Measurements from ENCODE around the gene SLC22A31.
"Not testable (repeated sequence)": the region's sequence is repeated elsewhere in the genome, so short reads cannot be mapped to it uniquely, and the experiment has no call there.

Gene SLC22A31

DNA sequence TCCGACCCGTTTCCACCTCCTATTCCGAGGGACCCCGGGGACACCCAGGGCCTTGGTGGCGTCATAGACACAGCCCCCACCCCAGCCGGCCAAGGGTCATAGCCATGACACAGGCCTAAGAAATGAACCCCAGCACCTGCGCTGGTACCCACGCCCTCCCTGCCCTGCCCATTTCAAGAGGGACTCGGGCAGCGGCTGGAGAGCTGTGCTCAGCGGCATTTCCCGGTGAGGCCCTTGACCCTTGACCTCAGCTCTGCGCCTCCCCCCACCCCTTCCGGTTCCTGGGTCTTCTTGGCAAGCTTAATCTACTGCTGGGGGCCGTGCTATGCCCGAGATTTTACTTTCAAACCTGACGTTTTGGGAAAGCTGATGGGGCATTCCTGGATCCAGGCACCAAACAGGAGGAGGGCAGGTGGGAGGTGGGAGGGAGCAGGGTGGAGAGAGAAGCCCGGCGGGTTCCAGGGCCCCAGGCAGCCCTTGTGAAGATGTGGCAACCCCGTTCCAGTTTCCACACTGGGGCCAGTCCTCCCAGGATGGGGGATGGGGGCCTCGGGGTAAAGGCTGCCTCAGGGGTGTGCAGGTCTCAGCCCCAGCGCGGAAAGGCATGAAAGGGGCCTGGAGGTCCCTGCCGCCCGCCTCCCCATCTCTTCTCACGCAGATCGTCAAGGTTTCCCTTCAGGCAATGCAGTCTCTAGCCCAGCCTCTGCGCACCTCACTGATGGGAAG lies at the start of gene SLC22A31:
TSS of gene SLC22A31 (minus strand) at position 414 of the 726 bp plus-strand sequence. CDS start at position 378, 36 bp downstream.
- DNase-seq, result peak; percentile 37

DNA sequence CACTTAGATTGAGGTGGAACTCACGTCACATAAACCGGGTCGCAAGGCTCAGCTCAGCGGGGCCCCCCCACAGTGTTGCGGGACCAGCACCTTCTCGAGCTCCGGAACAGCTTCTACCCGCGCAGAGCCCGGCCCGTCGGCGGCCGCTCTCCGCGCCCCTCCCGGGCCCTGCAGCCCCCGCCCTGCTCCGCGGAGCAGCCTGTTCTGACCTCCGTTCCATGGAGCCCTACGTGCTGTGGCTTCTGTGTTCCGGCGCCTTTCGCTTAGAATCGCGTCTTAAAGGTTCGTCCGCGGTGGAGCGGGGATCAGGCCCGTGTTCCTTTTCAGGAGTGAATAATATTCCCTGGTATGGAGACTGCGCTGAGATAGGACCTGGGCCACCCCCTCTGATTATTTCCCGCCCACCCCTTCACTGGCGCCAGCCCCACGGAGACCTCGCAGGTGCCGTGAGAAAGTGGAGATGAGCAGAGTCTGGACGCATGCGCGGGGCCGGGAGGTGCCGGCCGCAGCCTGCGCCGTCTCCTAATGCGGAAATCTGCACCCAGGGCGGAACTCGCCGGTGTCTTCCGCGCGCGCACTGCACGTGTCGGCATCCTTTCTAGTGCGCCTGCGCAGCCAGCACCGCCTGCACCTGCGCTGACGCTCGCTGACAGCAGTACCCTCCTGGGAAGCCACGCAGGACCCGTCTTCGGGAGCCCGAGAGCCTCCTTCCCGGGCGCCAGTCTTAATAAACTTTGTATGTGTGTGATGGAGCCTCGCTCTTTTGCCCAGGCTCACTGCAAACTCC lies 48.1 kb upstream of the SLC22A31 start:
- DNase-seq, result no peak

DNA sequence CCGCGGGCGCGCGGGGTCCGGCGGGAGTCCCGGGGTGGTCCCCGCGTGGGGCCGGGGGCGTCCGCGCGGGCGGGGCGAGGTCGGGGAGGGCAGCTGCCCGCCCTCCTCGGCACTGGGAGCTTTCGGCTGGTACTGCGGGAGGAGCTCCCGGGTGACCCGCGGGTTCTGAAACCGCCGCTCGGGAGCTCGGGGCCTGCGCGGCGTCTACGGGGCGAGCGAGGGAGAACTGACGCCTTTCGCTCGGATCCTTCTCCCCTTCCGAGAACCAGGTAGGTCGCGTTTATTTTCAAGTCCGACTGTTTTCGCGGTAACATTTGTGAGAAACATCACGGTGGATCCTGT lies 47.4 kb upstream of the SLC22A31 start:
- not testable (repeated sequence) for DNase-seq

DNA sequence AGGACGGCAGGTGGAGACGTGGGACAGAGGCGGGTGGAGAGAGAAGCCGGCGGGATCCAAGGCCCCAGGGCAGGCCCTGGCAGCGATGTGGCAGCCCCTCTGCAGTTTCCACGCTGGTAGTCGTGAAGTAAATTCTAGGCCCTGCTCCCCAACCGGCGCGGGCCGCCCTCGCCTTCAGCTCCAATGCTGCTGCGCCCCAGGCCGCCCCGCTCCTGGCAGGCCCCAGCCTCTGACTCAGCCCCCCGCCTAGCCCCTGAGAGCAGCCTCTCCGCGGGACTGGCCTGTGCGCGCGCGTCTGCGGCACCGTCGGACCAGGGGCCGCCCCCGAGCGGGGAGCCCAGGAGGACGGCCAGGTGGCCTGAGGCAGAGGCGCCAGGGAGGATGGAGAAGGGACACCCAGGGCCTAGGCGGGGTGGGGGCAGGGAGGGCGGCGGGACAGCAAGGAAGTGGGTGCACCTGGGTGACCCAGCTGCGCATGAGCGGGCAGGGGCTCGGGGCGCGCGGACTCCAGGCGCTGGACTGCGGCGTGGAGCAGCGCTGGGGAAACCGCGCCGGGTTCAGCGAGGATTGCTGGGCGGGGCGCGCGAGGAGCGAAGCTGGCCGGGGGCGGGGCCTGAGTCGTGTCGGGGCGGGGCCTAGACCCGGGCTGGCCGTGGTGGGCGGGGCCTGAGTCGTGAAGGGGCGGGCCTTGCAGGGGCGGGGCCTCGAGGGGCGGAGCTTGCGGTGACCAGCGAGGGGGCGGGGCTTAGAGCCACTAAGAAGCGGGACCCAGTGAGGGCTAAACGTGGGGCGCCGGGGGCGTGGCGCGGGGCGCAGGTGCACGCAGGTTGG lies 46.8 kb upstream of the SLC22A31 start:
- DNase-seq, result peak; percentile 95

DNA sequence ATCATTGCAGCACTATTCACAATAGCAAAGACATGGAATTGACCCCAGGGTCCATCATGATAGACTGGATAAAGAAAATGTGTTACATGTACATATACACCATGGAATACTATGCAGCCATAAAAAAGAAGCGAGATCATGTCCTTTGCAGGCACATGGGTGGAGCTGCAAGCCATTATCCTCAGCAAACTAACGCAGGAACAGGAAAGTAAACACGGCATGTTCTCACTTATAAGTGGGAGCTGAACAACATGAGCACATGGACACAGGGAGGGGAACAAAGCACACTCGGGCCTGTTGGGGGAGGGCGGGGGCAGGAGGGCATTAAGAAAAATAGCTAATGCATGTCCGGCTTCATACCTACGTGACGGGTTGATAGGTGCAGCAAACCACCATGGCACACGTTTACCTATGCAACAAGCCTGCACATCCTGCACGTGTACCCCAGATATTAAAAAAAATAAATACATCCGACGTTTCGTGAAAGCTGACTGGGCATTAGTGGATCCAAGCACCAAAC lies 46.1 kb upstream of the SLC22A31 start:
- no peak for DNase-seq

DNA sequence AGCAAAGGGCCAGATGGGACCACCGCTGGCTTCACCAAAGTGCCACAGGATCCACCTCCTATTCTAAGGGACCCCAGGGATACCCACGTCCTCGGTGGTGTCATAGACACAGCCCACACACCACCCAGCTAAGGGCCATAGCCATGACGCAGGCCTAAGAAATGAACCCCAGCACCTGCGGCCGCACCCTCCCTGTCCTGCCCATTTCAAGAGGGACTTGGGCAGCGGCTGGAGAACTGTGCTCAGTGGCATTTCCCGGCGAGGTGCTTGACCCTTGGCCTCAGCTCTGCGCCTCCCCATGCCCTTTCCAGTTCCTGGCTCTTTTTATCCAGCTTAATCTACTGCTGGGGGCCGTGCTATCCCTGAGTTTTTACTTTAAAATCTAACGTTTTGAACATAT lies 44.4 kb upstream of the SLC22A31 start:
- DNase-seq, result no peak

DNA sequence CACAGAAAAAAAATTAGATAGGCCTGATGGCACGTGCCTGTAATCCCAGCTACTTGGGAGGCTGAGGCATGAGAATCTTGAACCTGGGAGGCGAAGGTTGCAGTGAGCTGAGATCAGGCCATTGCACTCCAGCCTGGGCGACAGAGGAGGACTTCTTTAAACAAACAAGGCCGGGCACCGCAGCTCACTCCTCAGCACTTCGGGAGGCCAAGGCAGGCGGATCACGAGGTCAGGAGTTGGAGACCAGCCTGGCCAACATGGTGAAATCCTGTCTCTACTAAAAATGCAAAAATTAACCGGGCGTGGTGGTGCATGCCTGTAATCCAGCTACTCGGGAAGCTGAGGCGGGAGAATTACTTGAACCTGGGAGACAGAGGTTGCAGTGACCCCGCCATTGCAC lies 43.9 kb upstream of the SLC22A31 start:
- DNase-seq, result not testable (repeated sequence)

DNA sequence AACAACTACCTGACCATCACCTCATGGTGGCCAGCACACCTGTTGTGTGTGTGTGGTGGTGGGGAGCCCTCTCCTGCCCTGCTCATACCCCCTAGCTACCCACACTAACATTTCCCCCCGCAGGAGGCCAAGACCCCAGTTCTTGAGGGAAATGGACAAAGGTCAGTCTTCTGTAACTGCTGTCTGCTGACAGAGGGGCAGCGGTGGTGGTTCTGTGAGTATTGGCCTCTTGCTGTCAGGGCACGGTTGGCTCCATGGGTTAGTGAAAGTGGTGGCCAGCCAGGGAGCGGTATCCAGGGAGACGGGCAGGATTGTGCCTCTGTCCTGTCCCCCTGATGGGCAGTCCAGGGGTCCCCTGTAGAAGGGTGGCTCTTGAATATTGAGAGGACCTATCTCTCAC lies 43.3 kb upstream of the SLC22A31 start:
- no peak for DNase-seq

DNA sequence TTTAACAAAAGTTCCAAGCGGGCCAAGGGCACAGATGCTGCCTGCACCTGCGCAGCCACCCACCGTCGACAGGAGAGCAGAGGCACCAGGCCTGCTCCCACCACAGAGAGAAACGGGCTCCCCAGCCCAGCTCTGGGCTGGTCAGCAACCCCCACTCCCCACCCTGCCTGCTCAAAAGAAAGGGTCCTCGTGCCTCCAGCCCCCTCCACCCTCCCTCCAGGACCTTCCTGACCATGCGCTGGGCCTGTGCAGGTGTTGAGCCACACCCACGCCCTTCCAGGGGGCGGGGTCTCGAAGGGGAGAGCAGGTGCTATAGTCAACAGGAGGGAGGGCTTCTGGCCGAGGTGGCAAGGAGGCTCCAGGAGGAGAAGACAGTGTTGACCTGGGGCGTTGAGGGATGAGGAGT lies 42.5 kb upstream of the SLC22A31 start:
- DNase-seq, result no peak

DNA sequence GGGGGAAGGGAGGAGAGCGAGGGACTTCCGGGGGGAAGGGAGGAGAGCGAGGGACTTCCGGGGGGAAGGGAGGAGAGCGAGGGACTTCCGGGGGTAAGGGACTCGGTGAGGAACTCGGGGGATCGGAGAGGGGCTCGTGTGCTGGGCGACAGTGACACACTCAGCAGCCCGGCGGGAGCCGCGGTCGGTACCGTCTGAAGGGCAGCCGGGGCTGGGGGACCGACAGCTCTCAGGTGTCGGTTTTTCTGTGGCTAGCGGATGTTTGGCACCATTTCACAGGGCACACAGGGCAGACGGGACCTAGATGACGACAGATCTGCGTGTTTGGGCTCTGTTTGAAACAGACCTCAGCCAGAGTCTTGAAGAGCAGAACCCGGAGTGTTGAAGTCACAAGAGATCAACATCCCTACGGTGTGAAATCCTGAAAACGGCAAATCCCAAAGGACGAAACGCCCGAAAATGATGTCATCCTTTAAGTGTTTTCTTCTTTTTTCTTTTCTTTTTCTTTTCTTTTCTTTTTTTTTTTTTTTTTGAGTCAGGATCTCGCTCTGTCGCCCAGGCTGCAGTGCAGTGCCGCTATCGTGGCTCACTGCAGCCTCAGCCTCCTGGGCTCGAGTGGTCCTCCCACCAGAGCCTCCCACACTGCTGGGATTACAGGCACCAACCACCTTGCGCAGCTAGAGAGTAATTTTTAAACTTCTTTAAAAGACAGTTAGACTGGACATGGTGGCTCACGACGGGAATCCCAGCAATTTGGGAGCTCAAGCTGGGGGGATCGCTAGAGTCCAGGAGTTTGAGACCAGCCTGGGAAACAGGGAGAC lies 41.1 kb upstream of the SLC22A31 start:
- DNase-seq, result peak; percentile 75

DNA sequence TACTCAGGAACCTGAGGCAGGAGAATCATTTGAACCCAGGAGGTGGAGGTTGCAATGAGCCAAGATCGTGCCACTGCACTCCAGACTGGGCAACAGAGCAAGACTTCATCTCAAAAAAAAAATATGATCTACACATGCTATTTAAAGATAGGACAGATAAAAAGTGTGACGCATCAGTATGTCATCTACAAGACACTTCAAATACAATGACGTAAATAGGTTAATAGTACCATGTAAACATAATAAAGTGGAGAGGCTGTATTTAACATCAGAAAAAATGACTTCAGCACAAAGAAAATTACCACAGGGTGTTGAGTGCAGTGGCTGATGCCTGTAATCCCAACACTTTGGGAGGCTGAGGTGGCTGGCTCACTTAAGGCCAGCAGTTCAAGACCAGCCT lies 37.4 kb upstream of the SLC22A31 start:
- no peak for DNase-seq

DNA sequence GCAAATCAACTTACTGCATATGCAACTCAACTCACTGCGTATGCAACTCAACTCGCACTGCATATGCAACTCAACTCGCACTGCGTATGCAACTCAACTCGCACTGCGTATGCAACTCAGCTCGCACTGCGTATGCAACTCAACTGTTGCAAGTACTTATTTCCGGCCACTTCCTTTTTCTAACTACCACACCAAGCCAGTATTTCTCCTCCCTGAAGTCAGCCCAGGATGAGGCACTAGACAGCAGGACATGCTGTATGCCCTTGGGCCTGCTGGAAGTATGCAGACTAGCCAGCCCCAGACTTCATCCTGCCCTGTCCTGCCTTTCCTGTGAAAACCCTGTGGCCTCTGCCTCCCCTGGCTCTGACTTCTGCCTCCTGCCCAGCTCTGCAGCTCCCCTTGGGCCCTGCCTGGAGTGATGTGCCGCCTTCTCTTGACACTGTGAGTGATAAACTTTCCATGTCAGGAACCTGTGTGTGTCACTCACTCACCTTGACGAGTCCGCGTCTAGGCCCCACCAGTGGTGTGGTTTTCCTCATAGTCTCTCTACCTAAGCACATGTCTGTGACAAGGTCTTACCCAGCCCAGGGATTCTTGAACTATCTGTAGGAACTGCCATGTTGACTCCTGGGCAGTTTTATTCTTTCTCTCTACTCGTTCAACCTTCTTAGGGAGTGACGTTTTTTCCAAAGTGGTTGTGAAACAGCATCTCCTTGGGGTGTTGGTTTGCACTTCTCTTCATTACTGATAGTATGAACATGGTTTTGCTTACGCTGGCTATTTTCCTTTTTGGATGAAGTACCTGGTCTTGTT lies 33.5 kb upstream of the SLC22A31 start:
- DNase-seq, result no peak

DNA sequence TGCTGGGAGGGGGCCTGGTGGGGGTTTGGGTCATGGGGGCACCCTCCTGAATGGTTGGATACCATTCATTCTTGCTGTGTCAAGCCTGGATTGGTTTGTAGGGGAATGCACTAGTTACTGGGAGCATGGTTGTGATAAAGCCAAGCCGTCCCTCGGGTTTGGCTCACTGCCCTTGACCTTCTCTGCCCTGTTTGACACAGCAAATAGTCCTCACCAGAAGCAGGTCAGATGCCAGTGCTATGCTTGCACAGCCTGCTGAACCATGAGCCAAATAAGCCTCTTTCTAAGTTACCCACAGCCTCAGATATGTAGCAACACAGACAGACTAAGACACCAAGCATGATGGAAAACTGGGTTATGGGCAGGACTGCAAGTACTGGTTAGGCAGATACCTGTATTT lies 31.8 kb upstream of the SLC22A31 start:
- no peak for DNase-seq

DNA sequence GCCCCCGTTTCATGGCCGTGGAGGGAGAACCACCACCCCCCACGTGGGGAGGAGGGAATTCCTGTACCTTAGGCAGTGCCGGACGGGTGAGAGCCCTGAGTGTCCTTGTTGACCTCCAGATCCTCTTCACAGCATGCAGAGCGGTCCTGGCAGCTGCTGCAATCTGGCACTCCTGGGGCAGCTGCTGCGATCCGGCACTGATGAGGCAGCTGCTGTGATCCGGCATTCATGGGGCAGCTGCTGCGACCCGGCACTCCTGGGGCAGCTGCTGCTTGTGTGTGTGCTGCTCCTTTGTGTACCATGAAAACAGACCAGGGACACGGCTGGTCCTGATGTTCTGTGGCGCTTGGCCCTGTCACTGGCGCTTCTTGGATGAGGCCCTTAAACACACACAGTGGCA lies 29.9 kb upstream of the SLC22A31 start:
- no peak for DNase-seq

DNA sequence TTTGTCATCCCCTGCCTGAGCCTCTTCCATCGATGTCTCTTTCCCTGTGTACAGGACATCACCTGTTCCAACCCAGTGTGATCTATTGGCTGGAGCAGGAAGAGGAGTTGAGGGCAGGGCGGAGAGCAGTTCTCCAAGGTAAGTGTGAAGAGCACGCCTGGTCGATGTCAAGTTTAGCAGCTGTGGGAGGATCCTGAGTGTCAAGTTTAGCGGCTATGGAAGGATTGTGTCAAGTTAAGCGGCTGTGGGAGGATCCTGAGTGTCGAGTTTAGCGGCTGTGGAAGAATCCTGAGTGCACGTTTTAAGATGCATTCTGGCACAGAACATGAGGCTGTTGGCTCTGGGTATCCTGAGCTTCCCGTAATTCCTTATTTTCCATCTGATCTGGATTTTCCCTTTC lies 24.3 kb upstream of the SLC22A31 start:
- DNase-seq, result no peak

DNA sequence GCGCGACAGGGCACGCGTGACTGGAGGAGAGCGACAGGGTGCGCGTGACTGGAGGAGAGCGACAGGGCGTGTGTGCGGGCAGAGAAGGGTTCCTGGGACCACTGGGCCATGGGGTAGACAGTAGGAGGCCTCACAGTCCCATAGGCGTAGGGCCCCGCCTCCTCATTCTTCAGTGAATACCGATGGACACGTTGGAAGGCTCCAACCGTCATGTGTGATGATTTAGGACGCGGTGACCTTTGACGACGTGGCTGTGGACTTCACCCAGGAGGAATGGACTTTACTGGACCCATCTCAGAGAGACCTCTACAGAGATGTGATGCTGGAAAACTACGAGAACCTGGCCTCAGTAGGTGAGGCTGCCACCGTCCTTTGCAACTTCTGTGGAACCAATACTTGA lies 22.6 kb upstream of the SLC22A31 start:
- no peak for DNase-seq

DNA sequence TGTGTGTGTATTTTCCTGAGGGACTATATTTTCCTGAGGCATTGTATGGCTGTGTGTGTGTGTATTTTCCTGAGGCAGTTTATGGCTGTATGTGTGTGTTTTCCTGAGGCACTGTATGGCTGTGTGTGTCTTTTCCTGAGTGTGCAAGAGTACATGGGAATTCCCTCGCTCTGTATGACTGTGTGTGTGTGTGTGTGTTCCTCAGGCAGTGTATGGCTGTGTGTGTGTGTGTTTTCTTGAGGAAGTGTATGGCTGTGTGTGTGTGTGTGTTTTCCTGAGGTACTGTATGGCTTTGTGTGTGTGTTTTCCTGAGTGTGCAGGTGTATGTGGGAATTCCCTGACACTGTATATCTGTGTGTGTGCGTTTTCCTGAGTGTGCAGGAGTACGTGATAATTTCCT lies 21.3 kb upstream of the SLC22A31 start:
- DNase-seq, result no peak

DNA sequence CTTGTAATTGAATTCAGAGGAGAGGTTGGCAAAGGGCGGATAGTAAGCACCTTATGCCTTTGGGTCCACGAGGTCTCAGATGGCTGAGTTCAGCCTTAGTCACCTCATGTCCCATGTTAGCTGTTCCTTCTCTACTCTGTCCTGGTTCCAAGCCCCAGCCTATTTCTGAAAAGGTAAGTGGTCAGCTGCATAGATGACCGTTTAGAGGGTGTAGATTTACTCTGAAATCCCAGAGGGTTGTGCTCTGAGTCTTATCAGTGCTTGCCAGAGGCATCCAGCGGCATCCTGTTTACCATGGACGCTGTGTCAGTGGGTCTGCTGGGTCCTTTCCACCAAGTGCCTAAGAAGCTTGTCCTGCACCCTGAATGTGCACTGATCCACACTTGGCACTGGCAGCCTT lies 19.0 kb upstream of the SLC22A31 start:
- no peak for DNase-seq

DNA sequence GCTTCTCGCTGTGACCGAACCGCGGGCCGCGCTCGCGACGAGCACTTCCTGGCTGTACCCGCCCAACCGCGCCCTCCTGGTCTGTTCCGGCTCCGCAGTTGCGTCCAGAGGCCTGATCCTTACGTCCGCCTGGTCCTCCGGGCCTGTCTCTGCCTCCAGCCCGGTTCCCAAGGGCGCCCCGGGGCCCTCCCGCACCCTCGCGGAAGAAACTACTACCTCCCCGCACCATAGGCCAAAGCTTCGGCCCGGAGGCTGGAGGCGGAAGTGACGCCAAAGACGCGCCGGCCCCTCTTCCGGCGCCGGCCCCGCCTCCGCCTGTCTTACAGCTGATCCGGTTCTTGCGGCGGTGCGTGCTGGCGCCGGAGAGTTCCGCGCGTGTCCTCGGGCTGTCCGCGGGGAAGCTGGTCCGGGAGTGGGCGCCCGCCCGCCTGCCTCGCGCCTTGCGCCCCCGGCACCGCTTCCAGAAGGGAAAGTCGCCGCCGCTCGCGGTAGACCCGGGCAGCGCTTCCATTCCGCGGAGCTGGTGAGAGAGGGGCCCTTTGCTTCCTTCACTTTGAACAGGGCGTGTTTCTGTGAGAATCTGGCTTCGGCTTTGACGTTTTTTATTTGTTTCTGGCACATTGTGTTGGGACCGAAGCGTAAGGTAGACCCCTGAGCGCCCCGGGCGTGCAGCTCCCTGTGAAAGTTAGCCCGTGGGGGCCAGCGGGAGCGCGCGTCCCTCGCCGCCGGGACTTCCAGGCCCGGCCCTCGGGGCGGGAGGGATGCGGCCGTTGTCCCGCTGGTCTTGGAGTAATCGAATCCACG lies 17.3 kb upstream of the SLC22A31 start, which contains the start of gene ZNF778:
TSS of gene ZNF778 (plus strand) at position 316 of the 804 bp plus-strand sequence. CDS start 3,425 bp downstream, outside the sequence.
- DNase-seq, result peak; percentile 81

DNA sequence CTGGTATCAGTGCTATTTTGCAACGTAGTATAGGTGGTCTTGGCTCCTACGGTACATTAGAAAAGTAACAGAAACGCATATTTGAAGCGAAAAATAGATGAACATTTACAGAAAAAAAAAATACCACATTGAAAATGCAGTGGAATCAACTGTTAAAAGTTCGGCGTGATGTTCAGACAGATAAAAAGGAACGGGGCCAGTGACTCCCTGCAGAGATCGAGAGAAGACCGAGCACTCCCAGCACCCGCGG lies 16.7 kb upstream of the SLC22A31 start:
- DNase-seq, result no peak
